GM12874 (cell line): ENCODE measurements around the gene TRMT61A.

Source experiments
- CTCF ChIP-seq: IDR thresholded peaks from 2 replicates; pipeline ENCODE4 v1.5.1; 2011; ENCODE audit warnings: low read depth, mild to moderate bottlenecking, control low read depth, low read length, moderate library complexity; ENCODE audit not compliant: insufficient read depth

The TRMT61A gene

GRCh38 chr14:103501921-103502669, 26.9 kb upstream of the TRMT61A start:
- TF ChIP-seq CTCF, result no peak

GRCh38 chr14:103502877-103503276, 26.1 kb upstream of the TRMT61A start:
- TF ChIP-seq CTCF, result no peak

- TF ChIP-seq CTCF, result no peak
Measured at GRCh38 chr14:103503296-103503695, 25.7 kb upstream of the TRMT61A start.

GRCh38 chr14:103504991-103505565, 23.9 kb upstream of the TRMT61A start:
- TF ChIP-seq CTCF, result peak; percentile 14; the same call in 1 of the 2 replicates

GRCh38 chr14:103507751-103508150, 21.2 kb upstream of the TRMT61A start:
- no peak for TF ChIP-seq CTCF

- no peak for TF ChIP-seq CTCF
Measured at GRCh38 chr14:103508521-103509329, 20.3 kb upstream of the TRMT61A start.

GRCh38 chr14:103509864-103510723, 18.9 kb upstream of the TRMT61A start:
- TF ChIP-seq CTCF, result no peak
